Measurements from ENCODE around the gene ANKLE1.

DNA sequence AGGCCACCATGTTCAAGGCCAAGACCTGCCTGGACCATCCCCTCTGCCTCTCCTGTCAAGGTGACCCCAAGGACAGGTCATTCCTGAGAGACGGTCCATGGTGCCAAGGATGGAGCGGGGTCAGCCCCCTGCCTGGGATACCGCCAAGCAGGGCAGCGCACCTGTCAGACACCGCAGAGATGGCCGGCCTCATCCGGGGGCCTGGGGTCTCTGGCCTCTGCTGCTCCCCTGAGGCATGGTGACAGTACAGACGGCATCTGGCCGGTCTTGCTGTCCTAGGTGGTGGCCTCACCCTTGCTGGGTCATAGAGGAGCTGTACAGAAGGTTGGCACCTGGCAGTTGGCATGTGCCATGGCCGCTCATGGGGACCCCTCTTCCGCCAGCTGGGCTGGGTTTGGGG is 38.7 kb downstream of the ANKLE1 start:
- TF ChIP-seq, protein P1, sequence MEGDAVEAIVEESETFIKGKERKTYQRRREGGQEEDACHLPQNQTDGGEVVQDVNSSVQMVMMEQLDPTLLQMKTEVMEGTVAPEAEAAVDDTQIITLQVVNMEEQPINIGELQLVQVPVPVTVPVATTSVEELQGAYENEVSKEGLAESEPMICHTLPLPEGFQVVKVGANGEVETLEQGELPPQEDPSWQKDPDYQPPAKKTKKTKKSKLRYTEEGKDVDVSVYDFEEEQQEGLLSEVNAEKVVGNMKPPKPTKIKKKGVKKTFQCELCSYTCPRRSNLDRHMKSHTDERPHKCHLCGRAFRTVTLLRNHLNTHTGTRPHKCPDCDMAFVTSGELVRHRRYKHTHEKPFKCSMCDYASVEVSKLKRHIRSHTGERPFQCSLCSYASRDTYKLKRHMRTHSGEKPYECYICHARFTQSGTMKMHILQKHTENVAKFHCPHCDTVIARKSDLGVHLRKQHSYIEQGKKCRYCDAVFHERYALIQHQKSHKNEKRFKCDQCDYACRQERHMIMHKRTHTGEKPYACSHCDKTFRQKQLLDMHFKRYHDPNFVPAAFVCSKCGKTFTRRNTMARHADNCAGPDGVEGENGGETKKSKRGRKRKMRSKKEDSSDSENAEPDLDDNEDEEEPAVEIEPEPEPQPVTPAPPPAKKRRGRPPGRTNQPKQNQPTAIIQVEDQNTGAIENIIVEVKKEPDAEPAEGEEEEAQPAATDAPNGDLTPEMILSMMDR (IDR thresholded peaks at IDR 0.05; ENCODE audit: low read depth, low read length, poor library complexity, severe bottlenecking) = no peak
- TF ChIP-seq EZH2phosphoT487 (IDR thresholded peaks at IDR 0.05; ENCODE audit: borderline replicate concordance, low read length) = no peak
